Activated CD4-positive, alpha-beta T cell treated with anti-CD3 and anti-CD28 coated beads, Interleukin-2, Interleukin-6, amounts not matched to agents 100 ng/mL and 50 ng/mL, durations not matched to agents 16 hours and 8 hours (primary cell): ENCODE data around the gene LLGL2.
A peak's percentile ranks its signal among the peaks of the same experiment; 100 is the strongest.
"Not testable (repeated sequence)": the region's sequence is repeated elsewhere in the genome, so short reads cannot be mapped to it uniquely, and the experiment has no call there.

Experiments
- DNase-seq: peaks from one replicate; pipeline ENCODE4 v3.0.0-alpha.2; 2020

LLGL2 gene

DNA sequence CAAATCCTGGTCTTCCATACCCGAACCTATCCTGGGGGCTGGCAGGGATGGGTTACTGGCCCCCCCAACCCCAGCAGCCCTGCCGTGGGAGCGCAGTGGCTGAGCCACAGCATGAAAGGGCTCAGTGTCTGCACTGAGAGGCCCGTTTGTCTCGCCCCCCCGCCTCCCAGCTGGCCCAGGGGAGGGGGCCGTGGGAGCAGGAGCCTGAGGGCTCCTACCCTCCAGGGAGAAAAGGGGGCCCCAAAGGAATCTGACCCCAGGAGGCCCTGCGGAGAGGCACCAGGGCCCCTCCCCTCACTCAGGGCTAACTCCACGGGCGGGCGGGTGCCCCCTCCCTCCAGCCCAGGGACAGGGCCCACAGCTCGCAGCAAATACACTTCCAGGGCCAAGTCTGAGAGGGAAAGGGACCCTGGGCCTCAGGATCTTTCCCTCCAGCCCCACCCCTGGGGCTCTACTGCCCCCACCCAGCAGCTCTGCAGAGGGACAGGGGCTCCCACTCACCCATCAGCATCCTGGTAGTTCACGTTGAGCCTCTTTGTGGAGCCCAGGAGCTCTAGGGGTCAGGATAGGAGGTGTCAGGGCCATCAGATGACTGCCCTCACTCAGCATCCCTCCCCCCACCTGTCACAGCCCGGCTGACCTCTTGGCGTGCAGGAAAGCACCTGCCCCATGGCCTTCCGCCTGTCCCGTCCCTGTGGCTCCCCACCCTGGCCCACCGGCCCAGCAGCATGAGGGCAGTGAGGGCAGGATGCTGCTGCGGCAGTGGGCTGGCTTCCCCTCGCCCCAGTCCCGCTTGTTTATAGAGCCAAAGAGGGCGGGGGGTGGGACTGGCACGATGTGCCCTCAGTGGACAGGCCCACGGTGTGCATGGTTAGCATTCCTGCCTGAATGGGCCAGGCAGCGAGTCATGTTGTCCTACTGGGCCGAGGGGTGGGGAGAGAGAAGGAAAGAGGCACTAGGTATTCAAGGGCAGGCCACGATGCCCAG lies 17.5 kb upstream of the LLGL2 start:
- DNase-seq = no peak

GRCh38 chr17:75508931-75509361 lies 16.6 kb upstream of the LLGL2 start:
- no peak for DNase-seq

GRCh38 chr17:75509528-75510258 lies 15.8 kb upstream of the LLGL2 start:
- no peak for DNase-seq

DNA sequence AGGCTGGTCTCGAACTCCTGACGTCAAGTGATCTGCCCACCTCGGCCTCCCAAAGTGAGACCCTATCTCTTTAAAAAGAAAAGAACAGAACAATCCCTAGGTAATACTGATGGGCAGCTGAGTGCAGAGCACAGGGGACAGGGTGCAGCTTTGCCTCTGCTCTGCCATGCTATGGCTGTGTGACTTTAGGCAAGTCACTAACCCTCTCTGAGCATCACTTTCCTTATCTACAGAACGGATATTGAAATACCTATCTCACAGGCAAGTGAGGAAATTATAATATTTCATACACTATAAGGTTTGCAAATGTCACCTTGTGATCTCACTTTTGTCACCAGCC lies 14.3 kb upstream of the LLGL2 start:
- DNase-seq = no peak

DNA sequence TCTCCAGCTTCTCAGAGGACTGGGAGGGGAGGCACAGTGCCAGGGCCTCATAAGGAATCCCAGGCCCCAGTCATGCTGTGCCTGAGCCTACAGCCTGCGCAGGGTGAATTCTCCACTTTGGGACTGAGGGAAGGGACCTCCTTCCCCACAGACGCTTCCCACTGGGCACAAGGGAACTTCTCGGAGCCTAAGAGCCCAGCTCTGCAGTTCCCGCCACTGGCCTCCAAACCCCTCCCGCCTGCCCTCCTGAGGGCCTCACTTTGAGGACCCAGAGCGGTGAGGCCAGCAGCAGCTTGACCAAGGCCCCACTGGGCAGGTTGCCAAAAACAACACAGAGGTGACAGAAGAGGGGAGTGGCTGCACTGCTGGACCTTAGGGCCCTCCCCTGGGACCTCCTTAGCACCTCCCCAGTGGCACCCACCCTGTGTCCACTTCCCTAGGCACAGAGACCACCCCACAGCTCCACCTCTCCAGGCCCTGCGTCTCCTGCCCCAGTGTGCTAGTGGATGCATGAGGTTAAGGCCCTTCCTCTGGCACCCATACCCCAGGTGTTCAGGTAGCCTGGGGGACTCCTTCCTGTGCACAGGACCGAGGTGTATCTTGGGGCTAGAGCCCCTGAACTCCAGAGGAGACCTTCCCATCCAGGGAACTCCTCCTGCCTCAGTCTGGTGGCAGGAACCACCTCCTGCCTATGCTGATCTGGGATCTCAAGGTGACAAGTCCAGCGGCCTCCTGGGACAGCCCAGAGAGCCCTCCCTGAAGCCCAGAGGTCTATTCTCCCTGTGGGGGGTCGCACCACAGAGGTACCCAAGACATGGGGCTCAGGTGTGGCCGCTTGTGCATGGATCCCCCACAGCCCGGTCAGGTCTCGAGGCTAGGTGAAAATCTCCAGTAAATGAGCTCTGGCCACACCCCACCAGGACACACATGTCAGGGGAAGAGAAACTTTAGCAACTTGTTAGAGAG lies 13.6 kb upstream of the LLGL2 start:
- DNase-seq = no peak

- DNase-seq = no peak
These were observed 12.4 kb upstream of the LLGL2 start for GRCh38 chr17:75512926-75513640.

- no peak for DNase-seq
These were observed 11.9 kb upstream of the LLGL2 start for GRCh38 chr17:75513641-75514000.

DNA sequence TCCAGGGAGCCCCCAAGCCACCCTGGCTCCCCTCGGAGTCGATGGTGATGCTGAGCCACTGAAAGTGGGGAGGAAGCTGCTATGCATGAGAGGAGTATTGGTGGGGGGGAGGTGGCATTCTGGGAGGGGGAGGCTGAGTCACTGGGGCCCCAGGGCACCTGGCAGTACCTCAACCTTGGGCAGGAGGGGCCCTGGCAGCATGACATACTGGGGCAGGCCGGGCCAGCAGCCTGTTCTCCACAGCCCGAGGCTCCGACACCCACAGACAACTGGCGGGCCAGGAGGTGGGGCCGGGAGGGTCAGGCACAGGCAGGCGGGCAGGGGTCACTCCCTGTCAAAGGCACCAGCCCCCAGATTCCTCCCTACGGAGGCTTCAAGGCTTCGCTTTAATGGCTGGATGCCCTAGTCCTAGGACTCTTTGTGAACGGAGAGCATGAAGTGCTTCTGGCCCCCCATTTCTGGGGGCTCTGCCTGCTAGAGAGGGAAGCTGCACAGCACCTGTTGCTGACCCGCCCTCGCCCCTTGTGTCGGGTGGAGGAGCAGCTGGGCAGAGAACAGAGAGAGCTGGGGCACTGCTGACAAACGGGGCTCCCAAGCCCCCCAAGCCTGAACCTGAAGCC lies 11.1 kb upstream of the LLGL2 start:
- DNase-seq = no peak

DNA sequence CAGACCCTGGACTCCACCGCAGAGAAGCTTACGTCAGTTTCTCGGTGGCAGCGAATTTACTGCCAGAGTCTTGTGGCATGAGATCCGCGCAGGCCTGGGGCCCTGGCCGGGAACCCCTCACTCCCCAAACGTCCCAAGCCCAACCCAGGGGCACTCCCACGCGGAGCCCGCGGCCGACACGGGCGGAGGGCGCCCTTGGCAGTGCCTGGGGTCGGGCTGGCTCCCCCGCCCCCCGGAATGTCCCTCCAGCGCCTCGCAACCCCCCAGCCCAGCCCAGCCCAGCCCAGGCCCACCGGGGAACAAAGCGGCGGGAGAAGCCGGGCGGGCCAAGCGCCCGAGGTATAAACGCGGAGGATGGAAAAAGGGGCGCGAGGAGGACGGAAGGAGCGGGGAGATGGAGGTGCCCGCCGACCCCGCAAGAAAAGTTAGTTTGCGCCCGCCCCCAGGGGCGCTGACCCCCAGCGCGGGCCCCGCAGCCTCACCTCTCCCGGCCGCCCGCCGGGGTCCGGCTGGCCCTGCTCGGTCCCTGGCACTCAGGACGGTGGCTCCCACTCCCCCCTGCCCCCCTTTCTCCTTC lies 10.5 kb upstream of the LLGL2 start:
- no peak for DNase-seq

DNA sequence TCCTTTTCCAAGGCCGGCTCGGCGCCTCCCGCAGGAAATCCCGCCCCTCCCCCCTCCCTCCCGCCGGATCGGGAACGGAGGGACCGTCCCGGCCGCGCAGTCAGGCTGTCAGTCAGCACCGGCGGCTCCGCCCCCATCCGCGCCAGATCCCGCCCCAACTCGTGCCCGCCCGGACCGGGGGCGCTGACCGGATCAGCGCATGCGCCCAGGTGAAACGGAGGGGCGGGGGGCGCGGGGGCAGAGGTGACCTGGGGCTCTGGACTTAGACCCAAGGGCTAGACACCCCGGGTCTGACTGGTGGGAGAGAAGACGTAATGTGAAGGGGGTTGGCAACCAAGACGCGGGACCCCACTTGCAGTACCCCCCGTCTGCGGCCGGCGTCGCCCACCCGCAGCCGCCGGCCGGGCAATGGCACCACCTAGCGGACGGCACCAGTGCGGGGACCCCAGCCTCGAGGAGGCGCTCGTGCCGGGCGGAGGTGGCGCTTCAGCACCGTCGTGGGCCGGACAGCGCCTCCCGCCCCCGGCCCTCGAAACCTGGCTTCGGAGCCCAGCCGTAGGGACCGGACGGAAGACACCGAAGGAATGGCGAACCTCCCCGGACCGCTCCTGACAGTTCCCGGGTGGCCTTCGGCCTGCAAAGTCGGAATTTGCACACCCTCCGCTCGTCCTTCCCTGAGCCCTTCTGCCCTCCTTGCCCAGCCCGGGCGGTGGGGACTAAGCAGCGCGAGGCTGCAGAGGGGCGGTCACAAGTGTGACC lies 9.8 kb upstream of the LLGL2 start, which contains the start of gene CASKIN2:
CASKIN2 (minus strand) TSS at position 42 of the 759 bp plus-strand sequence. CDS start 1,733 bp downstream, outside the sequence.
- peak; percentile 92 for DNase-seq

- peak; percentile 97 for DNase-seq
These were observed 9.3 kb upstream of the LLGL2 start, which contains the start of gene TSEN54 for GRCh38 chr17:75516255-75516618. TSEN54 (plus strand) TSS chr17:75516528; CDS start chr17:75516561, 33 bp downstream.

DNA sequence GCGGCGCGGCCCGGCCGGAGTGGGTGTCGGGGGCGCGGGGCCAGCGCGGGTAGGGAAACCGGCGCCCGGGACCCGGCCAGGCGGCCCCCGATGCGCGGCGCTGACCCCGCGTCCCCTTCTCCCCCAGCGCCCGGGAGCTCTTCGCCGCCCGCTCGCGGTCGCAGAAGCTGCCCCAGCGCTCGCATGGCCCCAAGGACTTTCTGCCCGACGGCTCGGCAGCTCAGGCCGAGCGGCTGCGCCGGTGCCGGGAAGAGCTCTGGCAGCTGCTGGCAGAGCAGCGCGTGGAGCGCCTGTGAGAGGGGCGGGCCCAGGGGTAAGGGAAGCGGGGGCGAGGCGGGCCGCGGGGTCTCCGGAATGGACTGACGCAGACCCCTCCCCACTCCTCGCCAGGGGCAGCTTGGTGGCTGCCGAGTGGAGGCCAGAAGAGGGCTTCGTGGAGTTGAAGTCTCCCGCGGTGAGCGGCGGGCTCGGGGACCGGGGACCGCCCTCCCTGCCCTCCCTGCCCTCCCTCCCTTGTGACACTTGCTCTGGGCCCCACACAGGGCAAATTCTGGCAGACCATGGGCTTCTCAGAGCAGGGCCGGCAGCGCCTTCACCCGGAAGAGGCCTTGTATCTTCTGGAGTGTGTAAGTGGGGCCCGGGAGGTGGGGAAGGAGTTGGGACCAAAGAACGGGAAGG lies 8.7 kb upstream of the LLGL2 start:
- DNase-seq = peak; percentile 46

GRCh38 chr17:75517297-75517865 lies 8.1 kb upstream of the LLGL2 start:
- peak; percentile 57 for DNase-seq

DNA sequence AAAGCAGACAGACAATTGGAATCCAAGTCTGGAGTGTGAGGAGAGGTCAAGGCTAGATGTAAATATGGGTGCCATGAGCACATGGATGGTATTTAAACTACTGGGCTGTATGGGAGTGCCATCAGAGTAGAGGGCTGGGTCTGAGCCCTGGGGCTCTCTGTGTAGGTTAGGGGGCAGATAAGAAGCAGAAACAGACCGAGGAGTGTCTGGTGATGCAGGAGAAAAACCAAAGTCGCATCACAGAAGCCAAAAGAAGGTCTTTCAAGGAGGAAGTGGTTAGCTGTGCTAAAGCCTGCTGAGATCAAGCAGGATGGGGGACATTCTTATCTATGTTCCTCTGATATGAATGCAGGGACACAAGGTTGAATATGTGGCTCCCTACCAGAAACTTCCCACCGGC lies 7.3 kb upstream of the LLGL2 start:
- peak; percentile 55 for DNase-seq

- DNase-seq = no peak
These were observed 6.4 kb upstream of the LLGL2 start for GRCh38 chr17:75518983-75519537.

- DNase-seq = not testable (repeated sequence)
These were observed 5.1 kb upstream of the LLGL2 start for GRCh38 chr17:75520413-75520812.

DNA sequence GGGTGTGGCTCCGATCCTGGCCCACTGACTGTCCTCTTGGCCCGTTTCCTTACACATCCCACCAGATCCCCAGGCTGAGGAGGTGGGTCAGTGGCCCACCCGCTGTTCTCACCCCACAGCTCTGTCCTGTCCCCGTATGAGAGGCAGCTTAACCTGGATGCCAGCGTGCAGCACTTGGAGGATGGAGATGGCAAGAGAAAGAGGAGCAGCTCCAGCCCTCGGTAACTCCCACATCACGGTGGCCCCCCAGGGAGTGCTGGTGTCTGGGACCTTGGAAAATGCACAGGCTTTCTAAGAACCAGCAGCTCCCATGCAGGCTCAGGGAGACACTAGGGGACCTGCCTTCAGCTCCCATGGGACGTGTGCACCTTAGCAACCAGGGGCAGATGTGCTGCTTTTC lies 4.2 kb upstream of the LLGL2 start:
- no peak for DNase-seq

DNA sequence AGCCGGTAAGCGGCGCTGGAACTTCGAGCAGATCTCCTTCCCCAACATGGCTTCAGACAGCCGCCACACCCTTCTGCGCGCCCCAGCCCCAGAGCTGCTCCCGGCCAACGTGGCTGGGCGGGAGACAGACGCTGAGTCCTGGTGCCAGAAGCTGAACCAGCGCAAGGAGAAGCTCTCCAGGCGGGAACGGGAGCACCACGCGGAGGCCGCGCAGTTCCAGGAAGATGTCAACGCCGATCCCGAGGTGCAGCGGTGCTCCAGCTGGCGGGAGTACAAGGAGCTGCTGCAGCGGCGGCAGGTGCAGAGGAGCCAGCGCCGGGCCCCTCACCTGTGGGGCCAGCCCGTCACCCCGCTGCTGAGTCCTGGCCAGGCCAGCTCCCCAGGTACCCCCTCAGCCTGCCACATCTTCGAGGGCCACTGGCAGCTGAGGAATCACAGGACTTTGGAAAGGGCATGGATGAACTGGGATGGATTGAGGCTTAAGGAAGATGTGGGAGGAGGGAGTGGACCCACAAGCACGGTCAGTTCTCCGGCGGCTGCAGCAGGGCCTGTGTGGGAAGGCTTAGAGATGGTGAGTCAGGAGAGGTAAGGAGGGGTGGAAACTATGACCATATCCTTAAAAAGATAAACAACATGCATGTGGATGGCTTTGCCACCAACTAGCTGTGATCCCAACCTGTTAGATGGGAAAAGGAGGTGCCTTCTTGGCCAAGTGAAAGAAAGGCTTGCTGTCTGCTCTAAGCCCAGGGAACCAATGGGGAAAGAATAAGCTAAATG lies 3.4 kb upstream of the LLGL2 start:
- DNase-seq = no peak
